ENCODE data around the gene CYP2A13. TPM values are rescaled to one million over a fixed set of nuclear protein-coding genes. Genes with fewer than 3 reads are reported as not detected.
A peak's percentile ranks its signal among the peaks of the same experiment; 100 is the strongest.
"Not testable (repeated sequence)": the region's sequence is repeated elsewhere in the genome, so short reads cannot be mapped to it uniquely, and the experiment has no call there.

Gene CYP2A13
- total RNA-seq, 3 donors from 2014 or later: not detected

DNA sequence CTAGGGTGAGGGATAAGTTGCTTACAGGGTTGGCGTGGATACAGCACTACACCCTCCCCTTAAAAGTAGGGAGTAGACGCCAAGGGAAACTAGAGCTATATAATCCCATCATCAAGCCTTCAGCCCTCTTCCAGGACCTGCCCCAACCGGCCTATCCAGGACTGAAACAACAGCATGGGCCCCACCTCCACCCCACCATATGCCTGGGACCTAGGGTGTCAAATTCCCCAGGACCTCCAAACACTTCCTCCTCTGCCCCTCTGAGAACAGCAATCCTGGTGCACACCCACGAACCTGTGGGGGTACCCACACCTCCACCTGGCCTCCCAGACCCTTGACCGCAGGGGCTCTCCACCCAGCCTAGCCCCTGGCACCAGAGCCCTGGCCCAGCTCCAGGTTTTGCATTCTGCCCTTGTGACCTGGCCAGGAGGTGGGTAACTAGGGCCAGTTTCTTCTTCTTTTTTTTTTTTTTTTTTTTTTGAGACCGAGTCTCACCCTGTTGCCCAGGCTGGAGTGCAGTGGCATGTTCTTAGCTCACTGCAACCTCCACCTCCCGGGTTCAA is 24.6 kb downstream of the CYP2A13 start:
- Histone ChIP-seq H3K4me1 (ENCODE audit: low read depth) (no peaks in the 10 kb centered on the region), H3K9me3 (no peaks in the 10 kb centered on the region), H3K36me3 (ENCODE audit: low read depth) (no peaks in the 10 kb centered on the region), H3K4me3 (no peak overlapping the region)
- DNase-seq: no peak
- no peak for TF ChIP-seq CTCF (IDR thresholded peaks at IDR 0.05)
- intact Hi-C loops (cut with DNase I, micrococcal nuclease): no loop called here
- ATAC-seq: no peak

GRCh38 chr19:41114132-41114531 is 25.9 kb downstream of the CYP2A13 start, which contains the start of gene CYP2F1:
TSS of gene CYP2F1 (plus strand) at chr19:41114432. CDS start at chr19:41116189, 1,757 bp downstream.
- Histone ChIP-seq H3K4me3 (no peak within 1 kb of the TSS), H3K36me3 (ENCODE audit: low read depth) (no peaks in the 10 kb centered on the region), H3K9me3 (no peaks in the 10 kb centered on the region), H3K4me1 (ENCODE audit: low read depth) (no peaks in the 10 kb centered on the region)
- no peak for TF ChIP-seq CTCF (IDR thresholded peaks at IDR 0.05)
- ATAC-seq (no peak), DNase-seq (no peak)
- intact Hi-C loops (cut with DNase I, micrococcal nuclease): no loop called here

- no peak for ATAC-seq
- H3K4me3 ChIP-seq: no peak overlapping the region
- TF ChIP-seq CTCF (IDR thresholded peaks at IDR 0.05): no peak
- H3K4me1 ChIP-seq (ENCODE audit: low read depth): no peaks in the 10 kb centered on the region
- intact Hi-C loops (cut with DNase I, micrococcal nuclease): no loop called here
- H3K36me3 ChIP-seq (ENCODE audit: low read depth): no peaks in the 10 kb centered on the region
- no peak for DNase-seq
- no peaks in the 10 kb centered on the region for H3K9me3 ChIP-seq
These were observed 28.0 kb downstream of the CYP2A13 start for GRCh38 chr19:41116261-41116660.

DNA sequence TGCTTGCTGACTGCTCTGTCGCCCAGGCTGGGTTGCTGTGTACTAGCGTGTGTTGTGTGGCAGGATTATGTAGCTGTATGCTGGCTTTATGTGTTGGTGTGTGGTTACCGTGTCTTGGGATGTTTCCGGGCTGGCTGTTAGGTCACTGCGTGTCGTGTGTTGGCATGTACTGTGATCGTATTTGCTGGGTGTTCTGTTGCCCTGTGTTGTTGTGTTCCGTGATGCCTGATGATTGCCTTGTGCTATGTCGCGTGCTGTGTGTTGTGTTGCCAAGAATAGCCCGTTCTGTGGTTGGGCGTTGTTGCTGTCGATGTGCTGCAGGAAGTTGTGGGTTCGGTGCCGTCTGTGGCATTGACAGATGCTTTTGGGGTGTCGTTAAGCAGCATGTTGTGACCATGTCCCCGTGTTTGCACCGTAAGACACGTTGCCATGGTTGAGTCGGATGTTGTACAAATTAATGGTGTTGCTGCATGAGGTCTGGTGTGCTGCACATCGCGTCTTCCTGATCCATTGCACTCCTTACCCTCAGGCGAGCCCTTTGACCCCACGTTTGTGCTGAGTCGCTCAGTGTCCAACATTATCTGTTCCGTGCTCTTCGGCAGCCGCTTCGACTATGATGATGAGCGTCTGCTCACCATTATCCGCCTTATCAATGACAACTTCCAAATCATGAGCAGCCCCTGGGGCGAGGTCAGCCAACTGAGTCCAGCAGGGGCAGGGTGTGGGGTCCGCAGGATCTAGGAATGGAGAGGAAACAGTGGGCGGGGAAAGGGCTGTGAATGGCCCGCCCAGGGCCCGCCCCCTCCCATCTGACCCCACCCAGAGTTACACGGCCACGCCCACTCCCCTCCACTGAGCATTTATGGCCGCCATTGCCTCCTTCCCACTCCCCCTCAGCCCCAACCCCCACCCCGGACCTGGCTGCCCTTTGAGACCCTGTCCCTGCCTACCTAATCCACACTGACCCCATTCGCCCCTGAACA is 33.0 kb downstream of the CYP2A13 start:
- H3K9me3 ChIP-seq; H3K4me1 ChIP-seq (ENCODE audit: low read depth); H3K4me3 ChIP-seq; intact Hi-C loops (cut with DNase I, micrococcal nuclease); H3K36me3 ChIP-seq (ENCODE audit: low read depth): not testable (repeated sequence)
- DNase-seq (peak in 1 of 3 donors; percentile 54), ATAC-seq (peak; percentile 72)

- ATAC-seq; H3K36me3 ChIP-seq (ENCODE audit: low read depth); H3K4me1 ChIP-seq (ENCODE audit: low read depth); H3K9me3 ChIP-seq; intact Hi-C loops (cut with DNase I, micrococcal nuclease); DNase-seq; H3K4me3 ChIP-seq: not testable (repeated sequence)
These were observed 34.6 kb downstream of the CYP2A13 start for GRCh38 chr19:41122846-41123245.

DNA sequence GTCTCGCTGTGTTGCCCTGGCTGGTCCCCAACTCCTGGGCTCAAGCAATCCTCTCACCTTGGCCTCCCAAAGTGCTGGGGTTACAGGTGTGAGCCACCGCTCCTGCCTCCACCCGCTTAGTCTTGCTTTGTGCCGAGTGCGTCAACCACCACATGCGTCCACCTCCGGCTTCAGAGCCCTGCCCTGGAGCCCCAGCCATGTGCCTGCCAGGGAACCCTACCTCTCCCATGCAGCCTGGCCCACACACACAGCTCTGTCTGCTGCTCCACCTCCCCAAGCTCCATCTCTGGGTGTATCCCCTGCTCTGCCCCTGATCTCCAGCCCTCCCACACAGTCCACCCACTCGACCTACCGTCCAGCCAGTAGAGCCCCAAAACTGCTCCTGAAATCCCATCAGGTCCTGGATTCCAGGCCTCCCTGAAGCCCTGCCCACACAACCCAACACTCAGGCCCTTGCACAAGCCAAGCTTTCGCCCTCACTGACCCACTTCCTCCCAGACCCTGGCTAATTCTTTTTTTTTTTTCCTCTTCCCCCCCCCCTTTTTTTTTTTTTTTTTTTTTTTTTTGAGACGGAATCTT is 35.6 kb downstream of the CYP2A13 start:
- intact Hi-C loops (cut with DNase I, micrococcal nuclease): no loop called here
- Histone ChIP-seq H3K4me1 (ENCODE audit: low read depth) (peaks cover 8% of the 10 kb centered on the region), H3K9me3 (no peaks in the 10 kb centered on the region), H3K4me3 (no peak overlapping the region), H3K36me3 (ENCODE audit: low read depth) (no peaks in the 10 kb centered on the region)
- TF ChIP-seq CTCF (IDR thresholded peaks at IDR 0.05): no peak
- ATAC-seq (no peak), DNase-seq (no peak)
